Renal cortical epithelial cell (primary cell): Measurements from ENCODE around the gene FANCI. TPM values are rescaled to one million over a fixed set of nuclear protein-coding genes. Genes with fewer than 3 reads are reported as not detected.

Source experiments
- DNase-seq: peaks from one replicate; pipeline ENCODE4 v3.0.0-alpha.2; 2011; ENCODE audit warnings: low read depth
- total RNA-seq: library from RNA; depleted of rRNA; stranded (reverse); fragments of >200 nt; gene quantifications from 2 replicates; pipeline ENCODE4 v1.2.3, GENCODE V29; 2014

FANCI gene
- total RNA-seq, 1 donor from 2014 or later, result 7.4 TPM

DNA sequence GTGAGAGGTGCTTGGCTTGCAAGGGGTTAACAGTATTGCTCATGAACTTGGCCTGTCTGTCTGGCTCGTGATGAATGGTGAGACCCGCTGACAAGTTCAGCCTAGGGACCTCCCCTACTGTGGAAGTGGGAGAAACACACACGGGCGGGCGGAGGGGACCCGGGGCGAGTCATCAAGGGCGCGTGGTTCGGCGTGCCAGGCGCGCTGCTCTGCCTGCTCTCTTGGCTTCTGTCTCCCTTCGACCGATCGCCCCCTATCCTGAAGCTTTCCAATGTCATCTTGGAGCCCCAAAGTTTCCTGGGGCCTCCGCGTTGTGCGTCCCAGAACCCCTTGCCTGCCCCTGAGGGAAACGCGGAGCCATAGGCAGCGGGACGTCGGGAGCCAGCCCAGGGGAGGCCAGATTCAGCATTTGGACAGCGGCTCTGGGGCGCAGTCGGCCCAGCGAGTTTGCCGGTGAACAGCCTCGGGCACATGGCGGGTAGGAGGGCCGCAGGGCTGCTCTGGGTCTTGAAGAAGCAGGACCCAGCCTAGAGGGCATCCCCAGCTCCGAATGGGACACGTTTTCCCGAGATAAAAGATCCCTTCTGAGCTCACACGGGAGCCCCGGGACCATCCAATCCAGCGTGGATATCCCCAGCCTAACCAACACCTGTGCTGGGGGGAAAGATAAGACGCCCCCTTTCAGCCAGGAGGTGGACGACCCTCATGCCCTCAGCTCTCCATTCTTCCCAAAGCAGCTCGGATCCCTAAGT is 117.8 kb downstream of the FANCI start:
- DNase-seq, result peak; percentile 19

DNA sequence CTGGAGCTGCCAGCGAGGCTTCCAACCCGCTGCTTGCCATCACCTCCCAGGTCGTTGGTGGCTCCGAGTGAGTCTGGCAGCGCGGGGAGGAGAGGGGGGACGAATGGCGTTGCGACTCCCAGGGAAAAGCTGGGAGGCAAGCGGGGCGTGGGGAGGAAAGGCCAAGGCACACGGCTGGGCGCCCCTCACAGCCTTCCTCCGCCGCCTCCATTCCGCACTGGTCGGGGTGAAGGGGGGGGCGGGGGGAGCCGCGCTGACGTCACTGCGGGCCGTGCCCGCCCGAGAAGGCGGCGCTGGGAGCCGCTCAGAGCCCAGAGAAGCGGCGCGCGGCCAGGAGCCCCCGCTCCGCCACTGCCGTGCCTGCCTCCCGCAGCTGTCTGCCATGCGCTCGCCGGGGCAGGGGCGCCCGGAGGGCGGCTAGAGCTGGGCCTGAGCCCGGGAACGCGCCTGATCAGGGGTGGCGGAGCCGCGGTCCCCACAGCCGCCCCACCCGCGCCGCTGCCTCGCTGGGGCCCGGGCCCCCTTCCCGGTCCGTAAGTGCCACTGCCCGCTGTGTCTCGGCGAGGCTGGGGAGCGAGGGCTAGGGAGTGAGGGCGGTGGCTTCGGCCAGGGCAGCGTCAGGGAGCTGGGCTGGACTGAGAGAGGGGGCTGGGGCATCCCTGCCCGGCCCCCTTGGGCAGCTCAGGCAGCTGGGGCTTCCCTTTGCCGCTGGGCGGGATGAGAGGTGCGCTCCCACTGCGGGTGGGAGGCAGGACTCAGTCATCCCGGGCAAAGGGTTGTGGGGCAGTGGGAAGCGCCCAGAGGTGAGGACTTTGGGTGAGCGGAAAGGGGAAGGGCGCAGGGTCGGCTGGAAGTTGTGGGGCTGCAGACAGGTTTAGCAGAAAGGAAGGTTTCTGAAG is 118.7 kb downstream of the FANCI start:
- no peak for DNase-seq

GRCh38 chr15:89363133-89363532 is 119.4 kb downstream of the FANCI start:
- no peak for DNase-seq

- no peak for DNase-seq
These were observed 120.0 kb downstream of the FANCI start for GRCh38 chr15:89363770-89364169.

DNA sequence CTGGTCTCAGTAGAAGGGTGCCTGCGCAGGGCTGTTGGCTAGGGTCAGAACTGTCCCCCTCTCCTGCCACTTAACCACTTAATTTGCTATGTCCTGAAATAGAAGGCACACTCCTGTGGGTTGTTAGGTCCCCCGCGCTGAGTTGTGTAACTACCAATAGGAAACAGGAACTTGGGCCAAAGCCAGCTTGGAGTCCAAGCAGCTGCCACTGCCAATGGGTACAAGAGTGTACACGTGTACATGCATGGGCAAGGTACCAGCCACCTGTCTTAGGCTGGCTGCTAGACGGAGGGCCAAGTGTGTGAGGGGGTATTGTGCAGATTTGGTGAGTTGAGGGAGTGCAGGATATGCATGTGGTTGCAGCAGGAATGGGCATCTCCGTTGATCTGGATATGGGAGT is 120.6 kb downstream of the FANCI start:
- DNase-seq, result no peak

GRCh38 chr15:89364741-89365450 is 121.1 kb downstream of the FANCI start:
- no peak for DNase-seq

DNA sequence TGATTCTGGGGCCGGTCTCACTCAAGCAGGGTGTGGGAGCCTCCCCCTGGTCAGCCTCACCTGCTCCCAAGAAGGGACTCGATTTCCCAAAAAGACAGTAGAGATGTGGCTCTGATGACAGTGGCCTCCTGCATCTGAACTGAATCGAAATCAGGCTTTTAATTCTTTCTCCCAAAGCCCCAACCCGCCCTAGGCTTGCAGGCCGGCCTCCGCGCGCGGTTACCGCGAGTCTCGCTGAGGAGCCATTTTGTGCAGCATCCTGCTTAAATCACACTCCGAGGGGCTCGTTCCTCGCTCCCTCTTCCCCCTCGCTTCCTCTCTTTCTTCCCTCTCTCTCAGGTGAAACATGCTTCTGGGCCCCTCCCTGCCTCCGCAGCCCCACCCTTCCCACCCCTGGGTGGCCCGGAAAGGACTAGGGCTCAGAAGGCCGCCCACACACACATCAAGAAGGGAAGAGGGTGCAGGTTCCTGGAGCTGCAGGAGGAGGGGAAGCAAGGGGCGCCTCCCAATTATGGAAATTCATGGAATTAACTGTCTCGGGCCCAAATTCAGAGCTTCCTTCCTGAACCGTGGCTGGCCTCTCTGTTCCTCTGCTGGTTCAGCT is 121.8 kb downstream of the FANCI start:
- DNase-seq, result no peak

Other genes with a start within 250 kb of the FANCI start
- gene ABHD2, start 155.5 kb upstream of the FANCI start, total RNA-seq, result 78.7 and 82.1 TPM in 2 replicates
- not detected in 2 replicates for gene RLBP1, start 22.4 kb upstream of the FANCI start, total RNA-seq
- gene POLG, start 90.8 kb downstream of the FANCI start, total RNA-seq, result 90.6 and 105 TPM in 2 replicates